H1 (cell line): Measurements from ENCODE around the gene SMARCD2.
"Not testable (repeated sequence)": the region's sequence is repeated elsewhere in the genome, so short reads cannot be mapped to it uniquely, and the experiment has no call there.

Source experiments
- ASH2L ChIP-seq: fragments of 200-600, 300-600 bp; sonication (generic); IDR thresholded peaks from one replicate; pipeline ENCODE4 v1.7.1; 2017; ENCODE audit warnings: low read length
- BRCA1 ChIP-seq: IDR thresholded peaks from 2 replicates; pipeline ENCODE4 v1.6.1; 2012; ENCODE audit warnings: low read depth, low read length, improper control_type of control experiment
- CEBPB ChIP-seq: IDR thresholded peaks from 2 replicates; pipeline ENCODE4 v1.6.1; 2012; ENCODE audit warnings: low read depth, low read length
- CTCF ChIP-seq, 3 experiments: IDR thresholded peaks; 1 replicate in 2 of 3; 2 replicates in 1 of 3; pipeline versions ENCODE4 v1.5.1 to v1.6.1; 2011; ENCODE audit warnings: low read length in 3 of 3, mild to moderate bottlenecking in 3 of 3, inconsistent platforms in 2 of 3, low read depth in 1 of 3, moderate library complexity in 1 of 3; ENCODE audit not compliant: insufficient read depth in 1 of 3; ENCODE audit errors: control extremely low read depth in 1 of 3
- KDM4A ChIP-seq: IDR thresholded peaks from one replicate; pipeline ENCODE4 v1.7.1; 2012; ENCODE audit warnings: low read depth, mild to moderate bottlenecking, moderate library complexity, low read length, inconsistent platforms; ENCODE audit not compliant: severe bottlenecking
- MAFK ChIP-seq: IDR thresholded peaks from 2 replicates; pipeline ENCODE4 v1.6.1; 2012; ENCODE audit warnings: low read depth, mild to moderate bottlenecking, improper control_type of control experiment, low read length
- POLR2A ChIP-seq, 2 experiments: IDR thresholded peaks; 1 replicate in 1 of 2; 2 replicates in 1 of 2; pipeline ENCODE4 v1.6.1; 2011; ENCODE audit warnings: low read depth in 2 of 2, low read length in 2 of 2, mild to moderate bottlenecking in 2 of 2; ENCODE audit errors: control extremely low read depth in 1 of 2
- POLR2AphosphoS5 ChIP-seq: IDR thresholded peaks from 2 replicates; pipeline ENCODE4 v1.6.1; 2011; ENCODE audit warnings: low read depth, low read length
- RAD21 ChIP-seq, 2 experiments: IDR thresholded peaks in 1 of 2; conservative IDR thresholded peaks in 1 of 2; 2 replicates each; pipeline ENCODE4 v1.6.1; 2011; ENCODE audit warnings: low read depth in 2 of 2, low read length in 2 of 2, improper control_type of control experiment in 1 of 2, inconsistent platforms in 1 of 2, mild to moderate bottlenecking in 1 of 2, moderate library complexity in 1 of 2
- RFX5 ChIP-seq: IDR thresholded peaks from 2 replicates; pipeline ENCODE4 v1.6.1; 2011; ENCODE audit warnings: low read depth, low read length, improper control_type of control experiment, borderline replicate concordance
- SIN3A ChIP-seq, 2 experiments: IDR thresholded peaks in 1 of 2; conservative IDR thresholded peaks in 1 of 2; 2 replicates each; pipeline ENCODE4 v1.6.1; 2011 to 2012; ENCODE audit warnings: low read length in 2 of 2, improper control_type of control experiment in 1 of 2, low read depth in 1 of 2, mild to moderate bottlenecking in 1 of 2
- TAF1 ChIP-seq: IDR thresholded peaks from 2 replicates; pipeline ENCODE4 v1.6.1; 2011; ENCODE audit warnings: mild to moderate bottlenecking, low read depth, low read length
- TF ChIP-seq, protein P1 (sequence below): IDR thresholded peaks from 2 replicates; pipeline ENCODE4 v1.6.1; 2011; ENCODE audit warnings: low read depth, mild to moderate bottlenecking, low read length; ENCODE audit not compliant: insufficient read depth

- not testable (repeated sequence) for TF ChIP-seq POLR2A (IDR thresholded peaks at IDR 0.05; ENCODE audit: control extremely low read depth in 1 of 2, low read depth in 2 of 2, low read length in 2 of 2); POLR2AphosphoS5; CTCF (IDR thresholded peaks at IDR 0.05; ENCODE audit: control extremely low read depth in 1 of 3, insufficient read depth in 1 of 3, low read depth in 1 of 3, low read length in 3 of 3); TAF1; ASH2L; MAFK; KDM4A; SIN3A (conservative IDR thresholded peaks at IDR 0.05 in 1 of 2, IDR thresholded peaks at IDR 0.05 in 1 of 2; ENCODE audit: low read depth in 1 of 2, low read length in 2 of 2); BRCA1; RAD21 (IDR thresholded peaks at IDR 0.05 in 1 of 2, conservative IDR thresholded peaks at IDR 0.05 in 1 of 2; ENCODE audit: low read depth in 2 of 2, low read length in 2 of 2); CEBPB; RFX5
- TF ChIP-seq, protein P1, sequence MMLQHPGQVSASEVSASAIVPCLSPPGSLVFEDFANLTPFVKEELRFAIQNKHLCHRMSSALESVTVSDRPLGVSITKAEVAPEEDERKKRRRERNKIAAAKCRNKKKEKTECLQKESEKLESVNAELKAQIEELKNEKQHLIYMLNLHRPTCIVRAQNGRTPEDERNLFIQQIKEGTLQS = not testable (repeated sequence)
These were observed 40.2 kb upstream of the SMARCD2 start for GRCh38 chr17:63882626-63883126.
